HG03108 (cell line): ENCODE results near the gene CEACAM16.

Experiments
- ATAC-seq: cut with Tn5 transposase; IDR thresholded peaks from one replicate; pipeline ENCODE4 v1.9.1; 2021; ENCODE audit warnings: moderate library complexity; ENCODE audit not compliant: unreplicated experiment

CEACAM16 gene

DNA sequence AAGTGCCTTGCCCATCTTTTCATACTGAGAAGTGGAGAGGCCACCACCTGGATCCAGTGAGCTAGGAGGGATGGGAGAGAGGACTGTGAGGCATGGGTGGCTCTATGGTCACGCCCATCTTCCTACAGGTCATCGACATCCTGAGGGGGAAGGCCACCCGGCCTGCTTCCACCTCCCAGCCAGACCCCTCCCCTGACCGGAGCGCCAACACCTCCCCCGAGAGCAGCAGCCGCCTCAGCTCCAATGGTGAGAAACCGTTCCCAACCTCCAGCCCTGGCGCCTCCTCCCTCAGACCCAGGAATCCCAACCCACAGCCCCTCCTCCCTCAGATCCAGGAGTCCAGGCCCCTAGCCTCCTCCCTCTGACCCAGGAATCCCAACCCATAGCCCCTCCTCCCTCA lies 59.6 kb downstream of the CEACAM16 start:
- no peak for ATAC-seq

DNA sequence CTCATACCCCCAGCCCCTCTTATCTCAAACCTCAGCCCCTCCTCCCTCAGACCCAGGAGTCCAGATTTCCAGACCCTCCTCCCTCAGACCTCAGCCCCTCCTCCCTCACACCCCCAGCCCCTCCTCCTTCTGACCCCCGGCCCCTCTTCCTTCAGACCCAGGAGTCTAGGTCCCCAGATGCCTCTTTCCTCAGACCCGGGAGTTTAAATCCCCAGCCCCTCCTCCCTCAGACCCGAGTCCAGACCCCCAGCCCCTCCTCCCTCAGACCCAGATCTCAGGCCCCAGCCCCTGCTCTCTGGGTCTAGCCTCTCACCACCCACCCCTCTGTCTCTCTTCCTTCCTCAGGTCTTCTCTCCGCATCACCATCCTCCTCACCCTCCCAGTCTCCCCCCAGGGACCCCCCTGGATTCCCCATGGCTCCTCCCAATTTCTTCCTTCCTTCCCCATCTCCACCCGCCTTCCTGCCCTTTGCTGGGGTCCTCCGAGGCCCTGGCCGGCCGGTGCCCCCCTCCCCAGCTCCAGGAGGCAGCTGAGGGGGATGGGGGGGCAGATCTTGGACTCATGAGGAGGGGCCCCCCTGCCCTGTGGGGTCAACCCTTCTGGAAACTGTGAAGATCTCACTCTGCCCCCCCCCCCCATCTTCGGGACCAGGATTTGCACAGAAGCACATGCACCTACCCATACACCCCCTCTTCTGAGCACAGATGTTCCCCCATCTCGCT lies 60.3 kb downstream of the CEACAM16 start:
- no peak for ATAC-seq
